Cardiac fibroblast (primary cell): ENCODE results near the gene SNX14.
A peak's percentile ranks its signal among the peaks of the same experiment; 100 is the strongest.
"Not testable (repeated sequence)": the region's sequence is repeated elsewhere in the genome, so short reads cannot be mapped to it uniquely, and the experiment has no call there.

Experiments
- DNase-seq, 2 donors: peaks; one replicate each; pipeline versions ENCODE4 v3.0.0 to v3.0.0-alpha.2; 2010; ENCODE audit warnings: low read depth in 2 of 2
- H3K4me3 ChIP-seq, 2 donors: replicated peaks in 1 of 2; 1 replicate in 1 of 2; 2 replicates in 1 of 2; pipeline ENCODE4 v1.5.1; 2011; ENCODE audit warnings: low read depth in 2 of 2, low read length in 2 of 2, mild to moderate bottlenecking in 2 of 2, moderate library complexity in 1 of 2
- CTCF ChIP-seq: IDR thresholded peaks from one replicate; pipeline ENCODE4 v1.5.1; 2011; ENCODE audit warnings: low read depth, mild to moderate bottlenecking, low read length, inconsistent platforms

SNX14 gene

GRCh38 chr6:85585741-85586140 is 7.9 kb downstream of the SNX14 start:
- no peak for TF ChIP-seq CTCF
- H3K4me3 ChIP-seq: no peak overlapping the region
- DNase-seq: peak; percentile 16 to 36

DNA sequence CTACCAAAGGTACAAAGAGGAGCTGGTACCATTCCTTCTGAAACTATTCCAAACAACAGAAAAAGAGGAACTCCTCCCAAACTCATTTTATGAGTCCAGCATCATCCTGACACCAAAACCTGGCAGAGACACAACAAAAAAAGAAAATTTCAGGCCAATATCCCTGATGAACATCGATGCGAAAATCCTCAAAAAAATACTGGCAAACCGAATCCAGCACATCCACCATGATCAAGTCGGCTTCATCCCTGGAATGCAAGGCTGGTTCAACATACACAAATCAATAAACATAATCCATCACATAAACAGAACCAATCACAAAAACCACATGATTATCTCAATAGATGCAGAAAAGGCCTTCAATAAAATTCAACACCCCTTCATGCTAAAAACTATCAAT is 10.8 kb downstream of the SNX14 start:
- DNase-seq, H3K4me3 ChIP-seq: not testable (repeated sequence)

DNA sequence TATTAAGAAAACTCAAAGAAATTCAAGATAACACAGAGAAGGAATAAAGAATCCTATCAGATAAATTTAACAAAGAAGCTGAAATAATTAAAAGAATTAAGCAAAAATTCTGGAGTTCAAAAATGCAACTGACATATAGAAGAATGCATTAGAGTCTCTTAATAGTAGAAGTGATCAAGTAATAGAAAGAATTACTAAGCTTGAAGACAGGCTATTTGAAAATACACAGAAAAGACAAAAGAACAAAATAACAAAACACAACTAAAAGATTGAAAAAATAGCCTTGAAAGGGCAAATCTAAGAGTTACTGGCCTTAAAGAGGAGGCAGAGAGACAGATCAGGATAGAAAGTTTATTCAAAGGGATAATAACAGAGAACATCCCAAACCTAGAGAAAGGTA is 12.1 kb downstream of the SNX14 start:
- no peak overlapping the region for H3K4me3 ChIP-seq
- no peak for TF ChIP-seq CTCF
- no peak for DNase-seq

DNA sequence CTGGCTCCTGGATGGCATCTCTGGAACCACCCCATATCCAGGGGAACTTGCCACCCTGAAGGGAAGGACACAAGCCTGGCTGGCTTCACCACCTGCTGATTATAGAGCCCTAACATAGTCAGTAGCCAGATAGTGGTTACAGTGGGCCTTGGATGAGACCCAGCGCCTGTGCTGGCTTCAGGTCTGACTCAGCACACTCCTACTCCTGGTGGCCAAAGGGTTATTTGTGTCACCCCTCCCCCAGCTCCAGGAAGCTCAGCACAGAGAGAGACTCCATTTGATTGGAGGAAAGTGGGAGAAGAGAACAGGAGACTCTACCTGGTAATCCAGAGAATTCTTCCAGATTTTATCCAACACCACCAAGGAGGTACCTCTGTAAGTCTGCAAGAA is 12.8 kb downstream of the SNX14 start:
- H3K4me3 ChIP-seq: no peak overlapping the region
- no peak for TF ChIP-seq CTCF
- DNase-seq: peak; percentile 48 to 71

DNA sequence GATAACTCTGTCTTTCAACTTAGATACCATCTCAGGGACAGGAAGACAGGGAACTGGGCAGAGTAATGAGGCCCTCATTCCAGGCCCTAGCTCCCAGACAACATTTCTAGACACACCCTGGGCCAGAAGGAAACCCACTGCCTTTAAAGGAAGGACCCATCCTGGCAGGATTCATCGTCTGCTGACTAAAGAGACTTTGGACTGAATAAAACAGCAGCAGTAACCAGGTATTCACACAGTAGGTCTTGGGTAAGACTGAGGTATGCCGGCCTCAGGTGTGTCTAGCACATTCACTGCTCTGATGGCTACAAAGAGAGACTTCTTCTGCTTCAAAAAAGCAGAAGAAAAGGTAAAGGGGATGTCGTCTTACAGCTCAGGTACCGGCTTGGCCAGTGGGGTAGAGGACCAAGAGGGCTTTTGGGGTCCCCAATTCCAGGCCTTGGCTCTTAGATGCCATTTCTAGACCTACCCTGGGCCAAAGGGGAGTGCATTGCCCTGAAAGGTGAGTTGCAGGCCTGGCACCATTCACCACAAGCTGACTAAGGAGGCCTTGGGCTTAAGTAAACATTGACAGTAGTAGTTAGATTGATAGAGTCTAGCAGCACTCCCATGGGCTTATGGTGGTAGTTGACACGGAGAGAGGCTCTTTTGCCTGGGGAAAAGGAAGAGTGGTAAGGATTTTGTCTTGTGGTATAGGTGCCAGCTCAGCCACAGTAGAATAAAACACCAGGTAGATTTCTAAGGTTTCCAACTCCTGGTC is 13.4 kb downstream of the SNX14 start:
- H3K4me3 ChIP-seq: no peak overlapping the region
- no peak for TF ChIP-seq CTCF
- peak in 1 of 2 donors; percentile 27 for DNase-seq

- no peak overlapping the region for H3K4me3 ChIP-seq
- no peak for DNase-seq
- TF ChIP-seq CTCF: no peak
Measured at GRCh38 chr6:85579581-85579980, 14.1 kb downstream of the SNX14 start.

DNA sequence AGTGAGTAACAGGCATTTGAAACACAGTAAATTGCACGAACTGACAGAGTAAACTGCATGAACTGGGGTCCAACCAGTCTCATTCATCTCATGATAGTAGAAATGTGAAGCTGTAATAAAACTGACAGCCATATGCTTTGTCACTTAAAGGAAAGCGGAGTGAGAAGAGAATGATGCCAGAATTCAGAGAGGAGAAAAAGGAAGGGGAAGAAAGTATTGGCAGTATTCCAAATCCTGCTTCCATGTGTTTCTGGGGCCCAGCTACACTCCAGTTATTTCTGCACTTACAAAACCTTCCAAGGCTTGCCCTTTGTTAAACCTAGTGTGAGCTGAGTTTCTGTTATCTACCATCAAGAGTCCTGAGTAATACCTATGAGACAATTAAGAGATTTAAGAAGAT is 17.2 kb downstream of the SNX14 start:
- no peak overlapping the region for H3K4me3 ChIP-seq
- DNase-seq: peak in 1 of 2 donors; percentile 50
- no peak for TF ChIP-seq CTCF
